CD14-positive monocyte (primary cell): ENCODE results near the gene TBC1D22A. TPM values are rescaled to one million over a fixed set of nuclear protein-coding genes. Genes with fewer than 3 reads are reported as not detected.

Experiments
- DNase-seq, 3 donors: peaks; one replicate each; pipeline ENCODE4 v3.0.0-alpha.2; 2011 to 2022
- H2AFZ ChIP-seq: 2 replicates; pipeline ENCODE4 v1.6.0; 2012; ENCODE audit warnings: mild to moderate bottlenecking, low read depth, low read length, inconsistent platforms; ENCODE audit not compliant: insufficient read depth, poor library complexity, severe bottlenecking
- H3K27ac ChIP-seq, 2 donors: 1 replicate in 1 of 2; 2 replicates in 1 of 2; pipeline ENCODE4 v1.5.1; 2012 to 2013; ENCODE audit warnings: low read length in 2 of 2, control low read depth in 1 of 2, inconsistent platforms in 1 of 2, low read depth in 1 of 2, mild to moderate bottlenecking in 1 of 2
- H3K27me3 ChIP-seq, 2 donors: one replicate each; pipeline versions ENCODE4 v1.6.0 to v1.6.1; 2011 to 2013; ENCODE audit warnings: low read length in 2 of 2; ENCODE audit not compliant: control insufficient read depth in 2 of 2, insufficient read depth in 2 of 2
- H3K36me3 ChIP-seq, 2 donors: replicated peaks in 1 of 2; 1 replicate in 1 of 2; 2 replicates in 1 of 2; pipeline versions ENCODE4 v1.5.1 to v1.6.1; 2012 to 2013; ENCODE audit warnings: low read length in 2 of 2, control low read depth in 1 of 2, inconsistent platforms in 1 of 2, mild to moderate bottlenecking in 1 of 2; ENCODE audit not compliant: insufficient read depth in 2 of 2, control insufficient read depth in 1 of 2
- H3K4me1 ChIP-seq, 2 donors: 1 replicate in 1 of 2; 2 replicates in 1 of 2; pipeline versions ENCODE4 v1.5.1 to v1.6.1; 2012 to 2013; ENCODE audit warnings: low read length in 2 of 2, control low read depth in 1 of 2, inconsistent platforms in 1 of 2, mild to moderate bottlenecking in 1 of 2, moderate library complexity in 1 of 2; ENCODE audit not compliant: insufficient read depth in 2 of 2, control insufficient read depth in 1 of 2
- H3K4me2 ChIP-seq: replicated peaks from 2 replicates; pipeline ENCODE3; 2012; ENCODE audit warnings: low read length, moderate library complexity, mild to moderate bottlenecking; ENCODE audit not compliant: poor library complexity, severe bottlenecking; ENCODE audit errors: extremely low read depth
- H3K4me3 ChIP-seq, 3 experiments: fragments of 200-600 bp in 1 of 3; sonication (generic) in 1 of 3; replicated peaks in 1 of 3; 1 replicate in 2 of 3; 2 replicates in 1 of 3; pipeline ENCODE4 v1.5.1; 2011 to 2013; ENCODE audit warnings: low read length in 3 of 3, mild to moderate bottlenecking in 3 of 3, control low read depth in 2 of 3, low read depth in 2 of 3, inconsistent platforms in 1 of 3, moderate library complexity in 1 of 3
- H3K79me2 ChIP-seq: 2 replicates; pipeline ENCODE4 v1.6.0; 2012; ENCODE audit warnings: mild to moderate bottlenecking, control low read depth, inconsistent platforms, low read length, moderate library complexity; ENCODE audit not compliant: insufficient read depth
- H3K9ac ChIP-seq: 2 replicates; pipeline ENCODE4 v1.6.0; 2017; ENCODE audit warnings: low read length, mild to moderate bottlenecking; ENCODE audit not compliant: insufficient read depth, poor library complexity, severe bottlenecking
- H3K9me3 ChIP-seq, 2 donors: replicated peaks in 1 of 2; 1 replicate in 1 of 2; 2 replicates in 1 of 2; pipeline versions ENCODE4 v1.5.1 to v1.6.1; 2012 to 2013; ENCODE audit warnings: low read length in 2 of 2, control low read depth in 1 of 2; ENCODE audit not compliant: control insufficient read depth in 1 of 2, insufficient read depth in 1 of 2
- H4K20me1 ChIP-seq: 2 replicates; pipeline ENCODE4 v1.6.0; 2012; ENCODE audit warnings: mild to moderate bottlenecking, low read length, control low read depth, moderate library complexity; ENCODE audit not compliant: insufficient read depth
- H3K27ac Mint-ChIP-seq, 7 donors: one replicate each; pipeline ENCODE4 v1.8.0; 2020; ENCODE audit warnings: mild to moderate bottlenecking in 7 of 7, mixed read lengths in 7 of 7, moderate library complexity in 6 of 7, inconsistent platforms in 2 of 7
- H3K27me3 Mint-ChIP-seq, 3 donors: one replicate each; pipeline ENCODE4 v1.8.0; 2021 to 2022; ENCODE audit warnings: low read depth in 3 of 3, mild to moderate bottlenecking in 3 of 3, mixed read lengths in 3 of 3, moderate library complexity in 3 of 3, inconsistent platforms in 1 of 3
- H3K36me3 Mint-ChIP-seq, 2 donors: one replicate each; pipeline ENCODE4 v1.8.0; 2020; ENCODE audit warnings: mixed read lengths in 2 of 2, inconsistent platforms in 1 of 2, mild to moderate bottlenecking in 1 of 2
- H3K4me1 Mint-ChIP-seq: one replicate; pipeline ENCODE4 v1.8.0; 2020; ENCODE audit warnings: mild to moderate bottlenecking, mixed read lengths
- H3K4me3 Mint-ChIP-seq, 2 donors: one replicate each; pipeline ENCODE4 v1.8.0; 2020; ENCODE audit warnings: mild to moderate bottlenecking in 2 of 2, mixed read lengths in 2 of 2, moderate library complexity in 1 of 2
- H3K9me3 Mint-ChIP-seq, 7 donors: one replicate each; pipeline ENCODE4 v1.8.0; 2020 to 2022; ENCODE audit warnings: mixed read lengths in 7 of 7, mild to moderate bottlenecking in 6 of 7, moderate library complexity in 6 of 7, inconsistent platforms in 2 of 7
- CTCF ChIP-seq: fragments of 200-600 bp; IDR thresholded peaks from one replicate; pipeline ENCODE4 v1.8.0; 2022; ENCODE audit warnings: antibody characterized with exemption, mild to moderate bottlenecking
- WGBS: methylation state at CpG from one replicate; pipeline ENCODE4 v1.1.5; 2013; ENCODE audit warnings: missing lambda C conversion rate; ENCODE audit not compliant: insufficient coverage; 5-methylcytosine and 5-hydroxymethylcytosine counted together
- intact Hi-C, 2 donors: fragments of 100-400 bp; cut with micrococcal nuclease; formaldehyde crosslinking; loops; one replicate each; pipeline versions ENCODE4 v1.15.0 to v1.15.1; 2023
- polyA plus RNA-seq, 3 donors: library from polyadenylated mRNA; depleted of rRNA in 1 of 3; unstranded in 2 of 3; stranded (reverse) in 1 of 3; fragments of 300-500 nt in 2 of 3; fragments of >200 nt in 1 of 3; fragmentation: Illumina TruSeq in 2 of 3; gene quantifications; 1 replicate in 2 of 3; 2 replicates in 1 of 3; pipeline ENCODE4 v1.2.3, GENCODE V29; 2012 to 2021

The TBC1D22A gene
- polyA plus RNA-seq, 3 donors, result 25.9 to 36.2 (median 29.5) TPM

DNA sequence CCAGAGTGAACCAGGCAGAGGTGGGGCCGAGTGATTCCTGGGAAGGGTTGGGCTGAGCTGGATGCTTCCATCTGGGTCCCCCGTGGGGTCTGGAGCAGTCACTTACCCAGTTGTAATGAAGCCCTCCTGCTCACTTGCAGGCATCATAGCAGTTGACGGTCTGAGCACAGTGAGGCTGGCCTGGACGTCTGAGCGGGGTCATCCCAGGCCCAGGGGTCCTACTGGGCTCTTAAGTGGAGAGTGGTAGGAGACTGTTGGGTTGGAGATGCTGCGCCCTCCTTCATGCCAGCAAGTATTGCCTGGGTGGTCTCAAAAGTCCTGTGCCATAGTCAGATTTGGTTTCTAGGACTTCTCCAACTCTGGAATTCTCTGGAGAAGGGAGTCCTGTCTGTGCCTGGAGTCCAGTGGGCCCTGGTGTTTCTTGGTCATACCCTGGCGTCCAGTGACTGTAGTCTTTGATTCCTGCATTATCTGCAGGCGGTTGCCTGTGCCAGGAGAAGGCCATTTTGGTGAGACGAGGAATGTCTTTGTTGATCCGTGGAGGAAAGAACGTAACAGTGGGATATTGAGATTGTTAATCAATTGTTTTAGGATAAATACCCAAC, 82.3 kb downstream of the TBC1D22A start:
- WGBS, result 100% methylated on average over 7 of the region's 11 CpGs
- no peaks in the 10 kb centered on the region for H3K4me1 Mint-ChIP-seq
- no peak overlapping the region for H3K9ac ChIP-seq

More for the DNA sequence above, 82.3 kb downstream of the TBC1D22A start:
- TF ChIP-seq CTCF, result peak; percentile 6
- Mint-ChIP-seq H3K36me3 (peaks cover 31 to 38% of the 10 kb centered on the region in 2 donors), H3K4me3 (no peak overlapping the region), H3K27ac (peak overlapping the region in 3 of 7 donors; percentile 17 to 36 (median 21)), H3K27me3 (no peaks in the 10 kb centered on the region), H3K9me3 (no peaks in the 10 kb centered on the region)
- H4K20me1 ChIP-seq, result peaks cover 95% of the 10 kb centered on the region
- no peaks in the 10 kb centered on the region for H3K27me3 ChIP-seq
- intact Hi-C loops, result no loop called here
- H3K36me3 ChIP-seq, result peaks cover 6 to 78% of the 10 kb centered on the region in 2 donors
- H3K4me1 ChIP-seq, result no peaks in the 10 kb centered on the region
- no peak for DNase-seq
- peaks cover 35% of the 10 kb centered on the region for H3K79me2 ChIP-seq
- no peak overlapping the region for H3K4me3 ChIP-seq
- H2AFZ ChIP-seq, result no peak overlapping the region
- no peak overlapping the region for H3K4me2 ChIP-seq
- no peaks in the 10 kb centered on the region for H3K9me3 ChIP-seq
- no peak overlapping the region for H3K27ac ChIP-seq
